Measurements from ENCODE around the gene CCER1. TPM values are rescaled to one million over a fixed set of nuclear protein-coding genes. Genes with fewer than 3 reads are reported as not detected.

CCER1 gene
- total and polyA plus RNA-seq, 9 of the 15 experiments (the other 6 are each of a cell fraction or from before 2014, with no cell fraction given) = not detected

- no peak for TF ChIP-seq CHAMP1 (IDR thresholded peaks at IDR 0.05)
- TF ChIP-seq SETDB1 (IDR thresholded peaks at IDR 0.05; ENCODE audit: low read length) = no peak
- TF ChIP-seq OTX1 (CRISPR knock-in tag; IDR thresholded peaks at IDR 0.05) = no peak
- TF ChIP-seq XRCC5 (IDR thresholded peaks at IDR 0.05; ENCODE audit: low read depth, low read length) = no peak
- TF ChIP-seq FIP1L1 (IDR thresholded peaks at IDR 0.05; ENCODE audit: low read depth, low read length, poor library complexity, severe bottlenecking) = no peak
Measured at GRCh38 chr12:90917431-90917830, 37.5 kb downstream of the CCER1 start (continued).

GRCh38 chr12:90916516-90916915 lies 38.5 kb downstream of the CCER1 start:
- Histone ChIP-seq H3K9ac (ENCODE audit: insufficient read depth in 1 of 2, low read depth in 2 of 2, low read length in 2 of 2) (no peak overlapping the region), H3K4me2 (ENCODE audit: insufficient read depth, low read length) (no peak overlapping the region), H3K36me3 (ENCODE audit: control insufficient read depth, insufficient read depth, low read length) (no peaks in the 10 kb centered on the region), H3K9me3 (replicated peaks; ENCODE audit: control insufficient read depth, insufficient read depth, low read depth, low read length) (no peaks in the 10 kb centered on the region), H3K79me2 (ENCODE audit: control insufficient read depth, insufficient read depth, low read length) (no peaks in the 10 kb centered on the region), H3K9me1 (ENCODE audit: control insufficient read depth, insufficient read depth, low read length) (no peaks in the 10 kb centered on the region), H3K27ac (ENCODE audit: extremely low read depth, low read depth, low read length) (no peak overlapping the region), H3K4me3 (no peak overlapping the region), H3K4me1 (replicated peaks in 1 of 2; ENCODE audit: control insufficient read depth in 2 of 2, insufficient read depth in 2 of 2, low read length in 2 of 2) (no peaks in the 10 kb centered on the region), H3K27me3 (ENCODE audit: control insufficient read depth in 2 of 2, insufficient read depth in 2 of 2, low read length in 2 of 2) (no peaks in the 10 kb centered on the region), H2AFZ (ENCODE audit: low read depth, low read length) (no peak overlapping the region), H4K20me1 (replicated peaks; ENCODE audit: control insufficient read depth, insufficient read depth, low read length) (no peaks in the 10 kb centered on the region)
- intact Hi-C loops (cut with micrococcal nuclease) = no loop called here
- no peak for DNase-seq (ENCODE audit: extremely low read depth in 1 of 4, low spot score in 3 of 4)
- ChIA-PET POLR2A (no interaction called here), CTCF (ENCODE audit: low intra/inter-chr PET ratio) (no interaction called here)
- no peak for FAIRE-seq
- BruUV-seq (replicated peaks) = no TSS peak
- no peak for TF ChIP-seq ZKSCAN1 (IDR thresholded peaks at IDR 0.05; ENCODE audit: low read depth, low read length)
- no peak for TF ChIP-seq ZKSCAN8 (CRISPR knock-in tag; IDR thresholded peaks at IDR 0.05)
- ATAC-seq = no peak
- in situ Hi-C loops (cut with MboI) = no loop called here

Data from K562 (cell line).